ENCODE measurements around the gene LILRB1. TPM values are rescaled to one million over a fixed set of nuclear protein-coding genes. Genes with fewer than 3 reads are reported as not detected.

The LILRB1 gene
- total RNA-seq, 4 donors from 2014 or later = 0.59 to 15.3 (median 3.4) TPM

DNA sequence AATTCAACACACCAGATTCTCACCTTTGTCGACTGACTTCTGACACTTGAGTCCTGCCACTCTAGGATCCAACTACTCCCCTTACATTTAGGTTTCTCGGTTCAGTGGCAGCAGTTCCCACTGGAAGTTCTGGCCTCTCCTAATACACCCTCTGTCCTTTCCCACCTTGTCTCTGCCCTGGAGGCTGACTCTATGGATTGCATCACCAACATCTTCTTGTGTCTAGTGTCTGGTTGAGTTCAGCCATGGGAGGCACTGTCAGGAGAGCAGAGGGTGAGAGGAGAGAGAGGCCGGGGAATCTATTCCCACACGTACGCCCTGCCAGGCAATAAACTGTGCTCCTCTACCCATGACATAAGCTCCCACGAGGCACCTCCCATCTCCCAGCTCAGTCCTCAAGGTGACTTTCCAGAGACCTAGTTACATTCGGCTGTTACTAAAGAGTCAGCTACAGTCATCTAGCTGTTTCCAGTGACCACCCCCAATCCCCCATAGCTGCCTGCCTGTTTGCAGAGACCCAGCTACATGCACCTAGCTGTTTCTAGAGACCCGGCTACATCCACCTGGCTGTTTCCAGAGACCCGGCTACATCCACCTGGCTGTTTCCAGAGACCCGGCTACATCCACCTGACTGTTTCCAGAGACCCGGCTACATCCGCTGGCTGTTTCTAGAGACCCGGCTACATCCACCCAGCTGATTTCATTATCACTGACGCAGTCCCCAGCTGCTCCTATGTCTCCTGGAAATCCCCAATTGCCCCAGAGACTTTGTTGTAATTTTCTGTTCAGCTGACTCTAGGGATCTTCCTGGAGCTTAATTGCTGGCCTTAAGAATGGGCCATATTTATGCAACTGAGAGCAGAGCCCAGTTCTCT is 24.4 kb downstream of the LILRB1 start:
- 73 to 74% methylated on average over 14 of the region's 14 CpGs for WGBS, 2 donors
- no peak for TF ChIP-seq POLR2A (IDR thresholded peaks at IDR 0.05)
- TF ChIP-seq, protein P1, sequence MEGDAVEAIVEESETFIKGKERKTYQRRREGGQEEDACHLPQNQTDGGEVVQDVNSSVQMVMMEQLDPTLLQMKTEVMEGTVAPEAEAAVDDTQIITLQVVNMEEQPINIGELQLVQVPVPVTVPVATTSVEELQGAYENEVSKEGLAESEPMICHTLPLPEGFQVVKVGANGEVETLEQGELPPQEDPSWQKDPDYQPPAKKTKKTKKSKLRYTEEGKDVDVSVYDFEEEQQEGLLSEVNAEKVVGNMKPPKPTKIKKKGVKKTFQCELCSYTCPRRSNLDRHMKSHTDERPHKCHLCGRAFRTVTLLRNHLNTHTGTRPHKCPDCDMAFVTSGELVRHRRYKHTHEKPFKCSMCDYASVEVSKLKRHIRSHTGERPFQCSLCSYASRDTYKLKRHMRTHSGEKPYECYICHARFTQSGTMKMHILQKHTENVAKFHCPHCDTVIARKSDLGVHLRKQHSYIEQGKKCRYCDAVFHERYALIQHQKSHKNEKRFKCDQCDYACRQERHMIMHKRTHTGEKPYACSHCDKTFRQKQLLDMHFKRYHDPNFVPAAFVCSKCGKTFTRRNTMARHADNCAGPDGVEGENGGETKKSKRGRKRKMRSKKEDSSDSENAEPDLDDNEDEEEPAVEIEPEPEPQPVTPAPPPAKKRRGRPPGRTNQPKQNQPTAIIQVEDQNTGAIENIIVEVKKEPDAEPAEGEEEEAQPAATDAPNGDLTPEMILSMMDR (IDR thresholded peaks at IDR 0.05) = no peak
- no peak for TF ChIP-seq EP300 (IDR thresholded peaks at IDR 0.05)
- H3K27me3 ChIP-seq = no peaks in the 10 kb centered on the region
- H3K9me3 ChIP-seq = no peaks in the 10 kb centered on the region
- H3K27ac ChIP-seq = no peak overlapping the region
- H3K4me1 ChIP-seq = no peaks in the 10 kb centered on the region
- DNase-seq (ENCODE audit: low spot score in 2 of 2) = no peak
- H3K36me3 ChIP-seq = no peaks in the 10 kb centered on the region
- no peak overlapping the region for H3K4me3 ChIP-seq

- Histone ChIP-seq H3K27ac (no peak overlapping the region), H3K27me3 (no peaks in the 10 kb centered on the region), H3K4me1 (no peaks in the 10 kb centered on the region), H3K9me3 (no peaks in the 10 kb centered on the region), H3K36me3 (no peaks in the 10 kb centered on the region), H3K4me3 (no peak overlapping the region)
- 75 to 87% methylated on average over 6 of the region's 6 CpGs for WGBS, 2 donors
- TF ChIP-seq, protein P1 (IDR thresholded peaks at IDR 0.05) = no peak
- no peak for TF ChIP-seq POLR2A (IDR thresholded peaks at IDR 0.05)
- no peak for TF ChIP-seq EP300 (IDR thresholded peaks at IDR 0.05)
- DNase-seq (ENCODE audit: low spot score in 2 of 2) = no peak
Observed at GRCh38 chr19:54659300-54659699, 29.0 kb downstream of the LILRB1 start.

DNA sequence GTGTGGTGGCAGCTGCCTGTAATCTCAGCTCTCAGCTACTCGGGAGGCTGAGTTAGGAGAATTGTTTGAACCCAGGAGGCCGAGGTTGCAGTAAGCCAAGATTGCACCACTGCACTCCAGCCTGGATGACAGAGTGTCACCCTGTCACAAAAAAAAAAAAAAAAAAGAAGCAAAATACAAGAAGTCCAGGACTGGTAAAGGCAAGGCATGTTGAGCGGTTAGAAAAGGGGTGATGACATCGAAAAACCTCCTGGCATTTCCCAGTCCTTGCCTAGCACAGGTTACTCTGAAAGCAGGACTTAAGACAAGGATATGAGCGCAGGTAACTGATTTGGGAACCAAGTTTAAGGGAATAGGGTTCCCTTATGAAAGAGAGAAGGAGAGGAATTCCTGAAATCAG is 30.0 kb downstream of the LILRB1 start:
- TF ChIP-seq POLR2A (IDR thresholded peaks at IDR 0.05) = no peak
- no peak for TF ChIP-seq EP300 (IDR thresholded peaks at IDR 0.05)
- TF ChIP-seq, protein P1 (IDR thresholded peaks at IDR 0.05) = no peak
- Histone ChIP-seq H3K4me1 (no peaks in the 10 kb centered on the region), H3K9me3 (no peaks in the 10 kb centered on the region), H3K36me3 (no peaks in the 10 kb centered on the region), H3K27me3 (no peaks in the 10 kb centered on the region), H3K27ac (no peak overlapping the region), H3K4me3 (no peak overlapping the region)
- no peak for DNase-seq (ENCODE audit: low spot score in 2 of 2)
- 75 to 80% methylated on average over 5 of the region's 5 CpGs for WGBS, 2 donors

GRCh38 chr19:54660964-54661363 is 30.7 kb downstream of the LILRB1 start:
- TF ChIP-seq POLR2A (IDR thresholded peaks at IDR 0.05) (no peak), EP300 (IDR thresholded peaks at IDR 0.05) (no peak)
- TF ChIP-seq, protein P1 (IDR thresholded peaks at IDR 0.05) = no peak
- no peaks in the 10 kb centered on the region for H3K27me3 ChIP-seq
- no peaks in the 10 kb centered on the region for H3K36me3 ChIP-seq
- H3K9me3 ChIP-seq = no peaks in the 10 kb centered on the region
- H3K4me3 ChIP-seq = no peak overlapping the region
- no peaks in the 10 kb centered on the region for H3K4me1 ChIP-seq
- no peak overlapping the region for H3K27ac ChIP-seq
- WGBS, 2 donors = 75 to 76% methylated on average over 6 of the region's 6 CpGs
- no peak for DNase-seq (ENCODE audit: low spot score in 2 of 2)

DNA sequence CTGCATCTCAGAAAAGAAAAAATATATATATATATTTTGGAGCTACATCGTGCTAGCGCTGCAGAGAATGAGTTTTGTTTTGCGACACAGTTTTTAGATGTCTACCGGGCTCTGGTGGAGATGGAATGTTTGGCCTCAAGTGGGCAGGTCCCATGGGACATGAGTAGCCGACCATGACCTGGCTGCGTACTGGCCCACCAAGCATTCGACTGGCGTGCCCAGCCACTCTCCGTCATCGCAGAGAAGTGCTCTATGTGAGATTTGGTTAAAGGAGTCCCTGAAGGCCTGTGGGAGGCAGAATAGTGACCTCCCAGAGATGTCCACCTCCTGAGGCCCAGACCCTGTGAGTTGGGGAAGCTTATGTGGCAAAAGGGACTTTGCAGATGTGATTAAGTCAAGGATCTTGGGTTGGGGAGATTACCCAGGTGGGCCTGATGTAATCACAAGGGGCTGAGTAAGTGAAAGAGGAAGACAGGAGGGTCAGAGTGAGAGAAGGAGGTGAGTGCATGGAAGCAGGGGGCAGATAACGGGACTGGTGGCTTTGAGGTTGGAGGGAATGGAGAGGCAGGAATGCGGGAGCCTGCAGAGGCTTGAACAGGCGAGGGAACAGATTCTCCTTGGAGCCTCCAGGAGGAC is 31.7 kb downstream of the LILRB1 start:
- H3K4me3 ChIP-seq = no peak overlapping the region
- 80 to 82% methylated on average over 13 of the region's 13 CpGs for WGBS, 2 donors
- H3K9me3 ChIP-seq = peaks cover 0 to 7% (median 0%) of the 10 kb centered on the region in 4 donors
- no peak overlapping the region for H3K27ac ChIP-seq
- H3K36me3 ChIP-seq = no peaks in the 10 kb centered on the region
- TF ChIP-seq, protein P1 (IDR thresholded peaks at IDR 0.05) = no peak
- no peak for TF ChIP-seq EP300 (IDR thresholded peaks at IDR 0.05)
- TF ChIP-seq POLR2A (IDR thresholded peaks at IDR 0.05) = no peak
- no peak for DNase-seq (ENCODE audit: low spot score in 2 of 2)
- no peaks in the 10 kb centered on the region for H3K4me1 ChIP-seq
- H3K27me3 ChIP-seq = no peaks in the 10 kb centered on the region
